Ectodermal cell (in vitro differentiated cells): ENCODE measurements around the gene MICU1.
"Not testable (repeated sequence)": the region's sequence is repeated elsewhere in the genome, so short reads cannot be mapped to it uniquely, and the experiment has no call there.

Experiments
- H3K27ac ChIP-seq: 2 replicates; pipeline ENCODE4 v1.7.0; 2013; ENCODE audit warnings: mild to moderate bottlenecking, low read depth, low read length; ENCODE audit not compliant: insufficient read depth, poor library complexity, severe bottlenecking
- H3K27me3 ChIP-seq: 2 replicates; pipeline ENCODE4 v1.7.0; 2013; ENCODE audit warnings: mild to moderate bottlenecking, low read length; ENCODE audit not compliant: insufficient read depth, control insufficient read depth, poor library complexity, severe bottlenecking
- H3K36me3 ChIP-seq: one replicate; pipeline ENCODE4 v1.7.0; 2013; ENCODE audit warnings: low read length; ENCODE audit not compliant: control insufficient read depth, insufficient read depth
- H3K4me1 ChIP-seq: one replicate; pipeline ENCODE4 v1.7.0; 2013; ENCODE audit warnings: low read length; ENCODE audit not compliant: control insufficient read depth, insufficient read depth
- H3K4me3 ChIP-seq: 2 replicates; pipeline ENCODE4 v1.7.0; 2013; ENCODE audit warnings: low read depth, low read length, control low read depth; ENCODE audit not compliant: insufficient read depth
- H3K9me3 ChIP-seq: 2 replicates; pipeline ENCODE4 v1.7.0; 2013; ENCODE audit warnings: mild to moderate bottlenecking, low read length, moderate library complexity; ENCODE audit not compliant: control insufficient read depth
- WGBS, 2 experiments: methylation state at CpG; one replicate each; pipeline ENCODE4 v1.1.7; 2013; ENCODE audit warnings: missing lambda C conversion rate in 2 of 2; 5-methylcytosine and 5-hydroxymethylcytosine counted together

The MICU1 gene

GRCh38 chr10:72564596-72564995, 61.3 kb downstream of the MICU1 start:
- H3K4me3 ChIP-seq: no peak overlapping the region
- no peaks in the 10 kb centered on the region for H3K4me1 ChIP-seq
- no peaks in the 10 kb centered on the region for H3K9me3 ChIP-seq
- H3K27me3 ChIP-seq: no peaks in the 10 kb centered on the region
- WGBS, 2 experiments: 92% methylated on average over 1 of the region's 1 CpG
- no peak overlapping the region for H3K27ac ChIP-seq
- H3K36me3 ChIP-seq: peaks cover 9% of the 10 kb centered on the region

GRCh38 chr10:72563327-72563932, 62.4 kb downstream of the MICU1 start:
- no peaks in the 10 kb centered on the region for H3K4me1 ChIP-seq
- H3K27ac ChIP-seq: no peak overlapping the region
- 96 to 99% methylated on average over 6 of the region's 6 CpGs for WGBS, 2 experiments
- peaks cover 9% of the 10 kb centered on the region for H3K36me3 ChIP-seq
- H3K27me3 ChIP-seq: no peaks in the 10 kb centered on the region
- no peaks in the 10 kb centered on the region for H3K9me3 ChIP-seq
- H3K4me3 ChIP-seq: no peak overlapping the region

GRCh38 chr10:72561745-72562166, 64.1 kb downstream of the MICU1 start:
- WGBS, 2 experiments: 94 to 98% methylated on average over 2 to 3 of the region's 3 CpGs
- no peak overlapping the region for H3K4me3 ChIP-seq
- H3K36me3 ChIP-seq: peaks cover 9% of the 10 kb centered on the region
- H3K27ac ChIP-seq: no peak overlapping the region
- no peaks in the 10 kb centered on the region for H3K4me1 ChIP-seq
- H3K9me3 ChIP-seq: no peaks in the 10 kb centered on the region
- H3K27me3 ChIP-seq: no peaks in the 10 kb centered on the region

GRCh38 chr10:72557362-72557761, 68.5 kb downstream of the MICU1 start:
- no peak overlapping the region for H3K4me3 ChIP-seq
- 88% methylated on average over 1 of the region's 1 CpG; no CpG with 5 or more reads in 1 of the 2 experiments for WGBS, 2 experiments
- no peak overlapping the region for H3K27ac ChIP-seq
- H3K9me3 ChIP-seq: no peaks in the 10 kb centered on the region
- no peaks in the 10 kb centered on the region for H3K4me1 ChIP-seq
- peaks cover 9% of the 10 kb centered on the region for H3K36me3 ChIP-seq
- H3K27me3 ChIP-seq: no peaks in the 10 kb centered on the region

GRCh38 chr10:72552857-72553256, 73.0 kb downstream of the MICU1 start:
- Histone ChIP-seq H3K4me3 (no peak overlapping the region), H3K36me3 (peaks cover 9% of the 10 kb centered on the region), H3K9me3 (no peaks in the 10 kb centered on the region), H3K27ac (no peak overlapping the region), H3K4me1 (no peaks in the 10 kb centered on the region), H3K27me3 (no peaks in the 10 kb centered on the region)

GRCh38 chr10:72550239-72550638, 75.6 kb downstream of the MICU1 start:
- Histone ChIP-seq H3K27ac (no peak overlapping the region), H3K36me3 (peaks cover 13% of the 10 kb centered on the region), H3K27me3 (no peaks in the 10 kb centered on the region), H3K4me3 (no peak overlapping the region), H3K9me3 (no peaks in the 10 kb centered on the region), H3K4me1 (no peaks in the 10 kb centered on the region)
- WGBS, 2 experiments: 100% methylated on average over 2 of the region's 2 CpGs

- Histone ChIP-seq H3K9me3 (no peaks in the 10 kb centered on the region), H3K36me3 (peaks cover 13% of the 10 kb centered on the region), H3K27me3 (no peaks in the 10 kb centered on the region), H3K4me1 (no peaks in the 10 kb centered on the region), H3K27ac (no peak overlapping the region), H3K4me3 (no peak overlapping the region)
- 33 to 48% methylated on average over 1 of the region's 1 CpG for WGBS, 2 experiments
These were observed 80.3 kb downstream of the MICU1 start for GRCh38 chr10:72545546-72545945.

- H3K4me3 ChIP-seq, H3K4me1 ChIP-seq, H3K36me3 ChIP-seq, H3K27me3 ChIP-seq, H3K9me3 ChIP-seq, H3K27ac ChIP-seq: not testable (repeated sequence)
- 94 to 96% methylated on average over 6 of the region's 6 CpGs for WGBS, 2 experiments
These were observed 82.0 kb downstream of the MICU1 start for GRCh38 chr10:72543855-72544254.

- Histone ChIP-seq H3K9me3 (no peaks in the 10 kb centered on the region), H3K27ac (no peak overlapping the region), H3K4me3 (no peak overlapping the region), H3K27me3 (no peaks in the 10 kb centered on the region), H3K4me1 (no peaks in the 10 kb centered on the region), H3K36me3 (no peaks in the 10 kb centered on the region)
- 96 to 97% methylated on average over 8 of the region's 8 CpGs for WGBS, 2 experiments
These were observed 83.5 kb downstream of the MICU1 start for GRCh38 chr10:72542396-72542815.

- Histone ChIP-seq H3K27ac (no peak overlapping the region), H3K36me3 (no peaks in the 10 kb centered on the region), H3K4me1 (no peaks in the 10 kb centered on the region), H3K27me3 (no peaks in the 10 kb centered on the region), H3K9me3 (no peaks in the 10 kb centered on the region), H3K4me3 (no peak overlapping the region)
These were observed 84.5 kb downstream of the MICU1 start for GRCh38 chr10:72541337-72541736.
